ENCODE results near the gene SAGE1.

The SAGE1 gene

GRCh38 chrX:135944486-135944885 lies 51.0 kb downstream of the SAGE1 start:
- no peak for DNase-seq (ENCODE audit: low spot score in 2 of 2)
- Histone ChIP-seq H3K4me3 (no peak overlapping the region), H3K36me3 (replicated peaks) (no peaks in the 10 kb centered on the region), H3K27me3 (ENCODE audit: low read depth) (no peaks in the 10 kb centered on the region), H3K4me1 (no peaks in the 10 kb centered on the region), H3K9me3 (no peaks in the 10 kb centered on the region)
- in situ Hi-C loops (cut with MboI; ENCODE audit: low sequenced_read_pairs), result no loop called here

- Histone ChIP-seq H3K4me3 (no peak overlapping the region), H3K36me3 (replicated peaks) (no peaks in the 10 kb centered on the region), H3K4me1 (no peaks in the 10 kb centered on the region), H3K9me3 (no peaks in the 10 kb centered on the region), H3K27me3 (ENCODE audit: low read depth) (no peaks in the 10 kb centered on the region)
- no peak for DNase-seq (ENCODE audit: low spot score in 2 of 2)
- in situ Hi-C loops (cut with MboI; ENCODE audit: low sequenced_read_pairs), result no loop called here
Observed at GRCh38 chrX:135951291-135951690, 57.8 kb downstream of the SAGE1 start.
